ENCODE results near the gene TMSB10.

Gene TMSB10

DNA sequence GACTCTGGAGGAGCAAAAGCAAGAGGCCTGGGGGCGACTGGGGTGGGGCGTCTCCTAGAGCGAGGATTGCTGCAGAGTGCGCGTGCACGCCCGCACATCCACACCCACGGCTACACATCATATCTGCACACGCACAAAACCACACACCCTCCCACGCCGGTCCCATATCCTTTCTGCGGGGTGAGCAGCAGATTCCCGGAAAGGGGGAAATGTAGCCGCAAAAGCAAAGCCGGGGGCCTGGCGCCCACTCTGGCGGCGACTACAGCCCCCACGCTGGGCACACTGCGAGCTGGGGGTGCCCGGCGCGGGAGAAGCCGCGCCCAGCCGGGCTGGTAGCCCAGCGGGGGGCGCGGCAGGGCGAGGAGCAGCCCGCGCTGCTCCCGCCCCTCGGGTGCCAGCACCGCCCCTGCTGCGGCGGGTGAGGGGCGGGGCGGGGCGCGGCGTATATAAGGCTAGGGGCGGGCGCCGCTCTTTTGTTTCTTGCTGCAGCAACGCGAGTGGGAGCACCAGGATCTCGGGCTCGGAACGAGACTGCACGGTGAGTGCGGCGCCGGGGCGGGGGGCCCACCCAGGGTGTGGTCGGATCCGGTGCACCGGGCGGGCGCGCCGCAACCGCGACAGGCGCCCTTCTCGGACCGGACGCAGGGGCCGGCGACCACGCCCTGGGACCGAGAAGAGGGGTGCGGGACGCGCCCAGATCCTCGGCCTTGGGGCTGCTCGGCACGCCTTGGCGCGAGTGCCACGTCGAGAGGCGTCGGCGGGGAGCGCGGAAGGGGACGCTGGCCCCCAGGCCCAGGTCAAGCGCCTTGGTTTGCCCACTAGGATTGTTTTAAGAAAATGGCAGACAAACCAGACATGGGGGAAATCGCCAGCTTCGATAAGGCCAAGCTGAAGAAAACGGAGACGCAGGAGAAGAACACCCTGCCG lies at the start of gene TMSB10:
TMSB10 (plus strand) TSS at position 476 of the 927 bp plus-strand sequence.
- H3K27ac ChIP-seq (ENCODE audit: poor library complexity, severe bottlenecking), result peak within 1 kb of the TSS; percentile 96
- DNase-seq (ENCODE audit: low spot score), result peak; percentile 85

DNA sequence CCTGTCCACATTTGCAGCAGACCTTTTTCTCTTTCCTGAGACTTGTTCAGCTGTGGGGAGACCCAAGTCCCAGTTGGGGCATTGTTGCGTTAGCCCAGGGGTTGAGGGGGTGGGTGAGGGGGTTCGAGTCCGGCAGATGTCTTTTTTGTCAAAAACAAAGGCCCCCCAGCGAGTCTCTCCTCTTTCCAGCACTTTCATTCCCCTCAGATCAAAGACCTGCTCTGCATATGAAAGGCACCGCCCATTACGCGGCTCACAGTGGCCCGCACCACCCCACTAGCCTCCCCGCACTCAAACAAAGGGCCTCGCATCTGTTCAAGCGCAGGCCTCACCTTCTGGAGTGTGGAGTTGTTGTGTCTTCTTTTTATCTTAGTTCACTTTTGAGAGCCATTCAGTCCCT lies 49.7 kb upstream of the TMSB10 start:
- Histone ChIP-seq H3K9me3 (ENCODE audit: severe bottlenecking) (no peaks in the 10 kb centered on the region), H3K27ac (ENCODE audit: poor library complexity, severe bottlenecking) (no peak overlapping the region), H3K4me1 (ENCODE audit: insufficient read depth, poor library complexity, severe bottlenecking) (no peaks in the 10 kb centered on the region), H3K4me3 (ENCODE audit: severe bottlenecking) (no peak overlapping the region), H3K27me3 (ENCODE audit: insufficient read depth, poor library complexity, severe bottlenecking) (no peaks in the 10 kb centered on the region), H3K36me3 (ENCODE audit: low read depth) (no peaks in the 10 kb centered on the region)
- ATAC-seq (ENCODE audit: low read depth) (no peak), DNase-seq (ENCODE audit: low spot score) (no peak)
- TF ChIP-seq, protein P1, sequence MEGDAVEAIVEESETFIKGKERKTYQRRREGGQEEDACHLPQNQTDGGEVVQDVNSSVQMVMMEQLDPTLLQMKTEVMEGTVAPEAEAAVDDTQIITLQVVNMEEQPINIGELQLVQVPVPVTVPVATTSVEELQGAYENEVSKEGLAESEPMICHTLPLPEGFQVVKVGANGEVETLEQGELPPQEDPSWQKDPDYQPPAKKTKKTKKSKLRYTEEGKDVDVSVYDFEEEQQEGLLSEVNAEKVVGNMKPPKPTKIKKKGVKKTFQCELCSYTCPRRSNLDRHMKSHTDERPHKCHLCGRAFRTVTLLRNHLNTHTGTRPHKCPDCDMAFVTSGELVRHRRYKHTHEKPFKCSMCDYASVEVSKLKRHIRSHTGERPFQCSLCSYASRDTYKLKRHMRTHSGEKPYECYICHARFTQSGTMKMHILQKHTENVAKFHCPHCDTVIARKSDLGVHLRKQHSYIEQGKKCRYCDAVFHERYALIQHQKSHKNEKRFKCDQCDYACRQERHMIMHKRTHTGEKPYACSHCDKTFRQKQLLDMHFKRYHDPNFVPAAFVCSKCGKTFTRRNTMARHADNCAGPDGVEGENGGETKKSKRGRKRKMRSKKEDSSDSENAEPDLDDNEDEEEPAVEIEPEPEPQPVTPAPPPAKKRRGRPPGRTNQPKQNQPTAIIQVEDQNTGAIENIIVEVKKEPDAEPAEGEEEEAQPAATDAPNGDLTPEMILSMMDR (IDR thresholded peaks at IDR 0.05; ENCODE audit: poor library complexity, severe bottlenecking), result no peak

More for the DNA sequence above, at the start of gene TMSB10:
- Histone ChIP-seq H3K9me3 (ENCODE audit: severe bottlenecking) (no peaks in the 10 kb centered on the region), H3K27me3 (ENCODE audit: insufficient read depth, poor library complexity, severe bottlenecking) (no peaks in the 10 kb centered on the region), H3K36me3 (ENCODE audit: low read depth) (peaks cover 13% of the 10 kb centered on the region), H3K4me1 (ENCODE audit: insufficient read depth, poor library complexity, severe bottlenecking) (peaks cover 15% of the 10 kb centered on the region), H3K4me3 (ENCODE audit: severe bottlenecking) (peak within 1 kb of the TSS; percentile 95)
- TF ChIP-seq, protein P1 (IDR thresholded peaks at IDR 0.05; ENCODE audit: poor library complexity, severe bottlenecking), result no peak
- peak; percentile 58 for ATAC-seq (ENCODE audit: low read depth)

DNA sequence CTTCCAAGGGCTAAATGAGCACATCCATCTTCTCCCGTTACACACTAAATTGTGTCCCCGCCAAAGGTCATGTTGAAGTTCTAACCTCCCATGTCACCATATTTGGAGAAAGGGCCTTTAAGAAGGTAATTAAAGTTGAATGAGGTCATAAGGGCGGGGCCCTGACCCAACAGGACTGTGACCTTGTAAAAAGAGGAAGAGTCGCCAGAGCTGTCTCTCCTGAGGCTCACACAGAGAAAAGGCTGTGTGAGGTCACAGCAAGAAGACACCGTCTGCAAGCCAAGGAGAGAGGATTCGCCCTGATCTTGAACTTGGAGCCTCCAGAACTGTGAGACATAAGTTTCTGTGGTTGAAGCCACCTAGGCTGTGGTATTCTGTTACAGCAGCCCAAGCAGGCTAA lies 48.7 kb upstream of the TMSB10 start:
- DNase-seq (ENCODE audit: low spot score) (no peak), ATAC-seq (ENCODE audit: low read depth) (no peak)
- Histone ChIP-seq H3K9me3 (ENCODE audit: severe bottlenecking) (no peaks in the 10 kb centered on the region), H3K4me3 (ENCODE audit: severe bottlenecking) (no peak overlapping the region), H3K36me3 (ENCODE audit: low read depth) (no peaks in the 10 kb centered on the region), H3K4me1 (ENCODE audit: insufficient read depth, poor library complexity, severe bottlenecking) (no peaks in the 10 kb centered on the region), H3K27ac (ENCODE audit: poor library complexity, severe bottlenecking) (no peak overlapping the region), H3K27me3 (ENCODE audit: insufficient read depth, poor library complexity, severe bottlenecking) (no peaks in the 10 kb centered on the region)
- TF ChIP-seq, protein P1 (IDR thresholded peaks at IDR 0.05; ENCODE audit: poor library complexity, severe bottlenecking), result no peak

DNA sequence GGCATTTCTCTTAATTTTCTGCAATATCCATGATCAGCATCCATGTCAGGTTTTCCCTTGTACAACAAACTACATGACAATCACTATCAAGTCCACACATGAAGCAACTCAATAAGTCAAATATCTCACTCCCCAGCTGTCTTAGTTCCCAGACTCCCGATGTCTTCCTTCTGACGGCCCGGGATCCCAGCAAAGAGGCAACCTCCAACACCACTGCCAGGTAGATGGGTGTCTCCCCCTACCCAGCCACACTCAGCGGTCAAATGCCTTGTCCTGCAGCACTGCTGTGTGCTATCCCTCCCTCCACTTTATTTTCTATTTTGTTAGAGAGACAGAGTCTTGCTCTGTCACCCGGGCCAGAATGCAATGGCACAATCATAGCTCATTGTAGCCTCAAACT lies 47.9 kb upstream of the TMSB10 start:
- no peak for ATAC-seq (ENCODE audit: low read depth)
- TF ChIP-seq, protein P1 (IDR thresholded peaks at IDR 0.05; ENCODE audit: poor library complexity, severe bottlenecking), result no peak
- no peaks in the 10 kb centered on the region for H3K27me3 ChIP-seq (ENCODE audit: insufficient read depth, poor library complexity, severe bottlenecking)

DNA sequence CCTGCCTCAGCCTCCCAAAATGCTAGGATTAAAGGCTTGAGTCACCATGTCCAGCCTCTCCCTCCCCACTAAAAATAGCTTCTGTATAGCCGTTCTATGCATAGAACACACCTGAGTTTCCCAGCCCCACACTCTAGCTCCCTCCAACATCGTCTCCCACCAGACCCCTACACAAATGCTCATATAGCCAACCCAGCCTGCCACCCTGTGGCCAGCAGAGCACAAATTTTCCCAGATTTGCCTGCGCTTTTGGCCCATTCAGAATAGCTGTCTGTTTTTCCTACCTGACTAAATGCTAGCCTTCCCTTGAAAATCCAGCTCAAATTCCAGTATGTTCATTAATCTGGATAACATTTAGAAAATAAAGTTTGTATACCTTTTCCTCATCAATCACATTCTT lies 47.3 kb upstream of the TMSB10 start:
- H3K27me3 ChIP-seq (ENCODE audit: insufficient read depth, poor library complexity, severe bottlenecking), result no peaks in the 10 kb centered on the region
- H3K4me3 ChIP-seq (ENCODE audit: severe bottlenecking), result no peak overlapping the region
- TF ChIP-seq, protein P1 (IDR thresholded peaks at IDR 0.05; ENCODE audit: poor library complexity, severe bottlenecking), result no peak
- DNase-seq (ENCODE audit: low spot score) (no peak), ATAC-seq (ENCODE audit: low read depth) (no peak)
- no peaks in the 10 kb centered on the region for H3K9me3 ChIP-seq (ENCODE audit: severe bottlenecking)
- H3K27ac ChIP-seq (ENCODE audit: poor library complexity, severe bottlenecking), result no peak overlapping the region
- H3K36me3 ChIP-seq (ENCODE audit: low read depth), result no peaks in the 10 kb centered on the region
- H3K4me1 ChIP-seq (ENCODE audit: insufficient read depth, poor library complexity, severe bottlenecking), result no peaks in the 10 kb centered on the region

More for the DNA sequence above, 47.9 kb upstream of the TMSB10 start:
- Histone ChIP-seq H3K4me1 (ENCODE audit: insufficient read depth, poor library complexity, severe bottlenecking) (no peaks in the 10 kb centered on the region), H3K36me3 (ENCODE audit: low read depth) (no peaks in the 10 kb centered on the region), H3K27ac (ENCODE audit: poor library complexity, severe bottlenecking) (no peak overlapping the region), H3K9me3 (ENCODE audit: severe bottlenecking) (no peaks in the 10 kb centered on the region), H3K4me3 (ENCODE audit: severe bottlenecking) (no peak overlapping the region)
- no peak for DNase-seq (ENCODE audit: low spot score)
